Fibroblast of lung (primary cell): ENCODE data around the gene PVR. TPM values are rescaled to one million over a fixed set of nuclear protein-coding genes. Genes with fewer than 3 reads are reported as not detected.

Experiments
- DNase-seq, 2 donors: peaks; one replicate each; pipeline versions ENCODE4 v3.0.0 to v3.0.0-alpha.2; 2010; ENCODE audit warnings: low read depth in 2 of 2
- H2AFZ ChIP-seq: 2 replicates; pipeline ENCODE4 v1.5.1; 2012; ENCODE audit warnings: low read length, control low read depth, inconsistent platforms
- H3K27ac ChIP-seq: 2 replicates; pipeline ENCODE4 v1.5.1; 2011; ENCODE audit warnings: low read length, control low read depth; ENCODE audit not compliant: insufficient read depth
- H3K27me3 ChIP-seq: 2 replicates; pipeline ENCODE4 v1.5.1; 2011; ENCODE audit warnings: mild to moderate bottlenecking, low read length; ENCODE audit not compliant: control insufficient read depth, insufficient read depth
- H3K36me3 ChIP-seq: 2 replicates; pipeline ENCODE4 v1.5.1; 2011; ENCODE audit warnings: low read length; ENCODE audit not compliant: control insufficient read depth, insufficient read depth
- H3K4me1 ChIP-seq: 2 replicates; pipeline ENCODE4 v1.5.1; 2011; ENCODE audit warnings: low read length; ENCODE audit not compliant: control insufficient read depth, insufficient read depth; ENCODE audit errors: extremely low read depth
- H3K4me2 ChIP-seq: 2 replicates; pipeline ENCODE4 v1.5.1; 2011; ENCODE audit warnings: low read length, control low read depth; ENCODE audit not compliant: insufficient read depth; ENCODE audit errors: extremely low read depth
- H3K4me3 ChIP-seq, 4 experiments: fragments of 200-600 bp in 1 of 4; sonication (generic) in 1 of 4; replicated peaks in 1 of 4; 2 replicates each; pipeline ENCODE4 v1.5.1; 2011 to 2016; ENCODE audit warnings: low read length in 4 of 4, low read depth in 3 of 4, mild to moderate bottlenecking in 3 of 4, control low read depth in 2 of 4, inconsistent platforms in 1 of 4, mixed read lengths in 1 of 4; ENCODE audit not compliant: insufficient read depth in 1 of 4; ENCODE audit errors: control extremely low read depth in 1 of 4
- H3K79me2 ChIP-seq: 2 replicates; pipeline ENCODE4 v1.5.1; 2012; ENCODE audit warnings: mild to moderate bottlenecking, low read length, inconsistent platforms; ENCODE audit not compliant: control insufficient read depth, insufficient read depth
- H3K9ac ChIP-seq: 2 replicates; pipeline ENCODE4 v1.5.1; 2011; ENCODE audit warnings: mild to moderate bottlenecking, low read length, control low read depth; ENCODE audit not compliant: insufficient read depth
- H3K9me3 ChIP-seq: 2 replicates; pipeline ENCODE4 v1.5.1; 2012; ENCODE audit warnings: low read depth, low read length; ENCODE audit not compliant: control insufficient read depth, insufficient read depth
- H4K20me1 ChIP-seq: 2 replicates; pipeline ENCODE4 v1.5.1; 2011; ENCODE audit warnings: low read length; ENCODE audit not compliant: control insufficient read depth, insufficient read depth; ENCODE audit errors: extremely low read depth
- CTCF ChIP-seq, 2 donors: IDR thresholded peaks in 1 of 2; conservative IDR thresholded peaks in 1 of 2; 1 replicate in 1 of 2; 2 replicates in 1 of 2; pipeline ENCODE4 v1.5.1; 2011 to 2012; ENCODE audit warnings: low read length in 2 of 2, control low read depth in 1 of 2, inconsistent platforms in 1 of 2, low read depth in 1 of 2, mild to moderate bottlenecking in 1 of 2
- EZH2 ChIP-seq: IDR thresholded peaks from 2 replicates; pipeline ENCODE4 v1.5.1; 2012; ENCODE audit warnings: low read length, control low read depth, mild to moderate bottlenecking; ENCODE audit errors: missing control alignments
- polyA plus RNA-seq, 2 donors: library from polyadenylated mRNA; depleted of rRNA in 1 of 2; stranded (reverse) in 1 of 2; unstranded in 1 of 2; fragments of >200 nt; gene quantifications; 2 replicates each; pipeline ENCODE4 v1.2.1, GENCODE V29; 2011 to 2012; ENCODE audit warnings: missing spikeins in 1 of 2
- total RNA-seq: library from RNA; depleted of rRNA; stranded (reverse); fragments of >200 nt; gene quantifications from 2 replicates; pipeline ENCODE4 v1.2.1, GENCODE V29; 2014

The PVR gene
- total and polyA plus RNA-seq, 2 donors (not counting 1 experiment from before 2014, with no cell fraction given) = 229 to 230 TPM

DNA sequence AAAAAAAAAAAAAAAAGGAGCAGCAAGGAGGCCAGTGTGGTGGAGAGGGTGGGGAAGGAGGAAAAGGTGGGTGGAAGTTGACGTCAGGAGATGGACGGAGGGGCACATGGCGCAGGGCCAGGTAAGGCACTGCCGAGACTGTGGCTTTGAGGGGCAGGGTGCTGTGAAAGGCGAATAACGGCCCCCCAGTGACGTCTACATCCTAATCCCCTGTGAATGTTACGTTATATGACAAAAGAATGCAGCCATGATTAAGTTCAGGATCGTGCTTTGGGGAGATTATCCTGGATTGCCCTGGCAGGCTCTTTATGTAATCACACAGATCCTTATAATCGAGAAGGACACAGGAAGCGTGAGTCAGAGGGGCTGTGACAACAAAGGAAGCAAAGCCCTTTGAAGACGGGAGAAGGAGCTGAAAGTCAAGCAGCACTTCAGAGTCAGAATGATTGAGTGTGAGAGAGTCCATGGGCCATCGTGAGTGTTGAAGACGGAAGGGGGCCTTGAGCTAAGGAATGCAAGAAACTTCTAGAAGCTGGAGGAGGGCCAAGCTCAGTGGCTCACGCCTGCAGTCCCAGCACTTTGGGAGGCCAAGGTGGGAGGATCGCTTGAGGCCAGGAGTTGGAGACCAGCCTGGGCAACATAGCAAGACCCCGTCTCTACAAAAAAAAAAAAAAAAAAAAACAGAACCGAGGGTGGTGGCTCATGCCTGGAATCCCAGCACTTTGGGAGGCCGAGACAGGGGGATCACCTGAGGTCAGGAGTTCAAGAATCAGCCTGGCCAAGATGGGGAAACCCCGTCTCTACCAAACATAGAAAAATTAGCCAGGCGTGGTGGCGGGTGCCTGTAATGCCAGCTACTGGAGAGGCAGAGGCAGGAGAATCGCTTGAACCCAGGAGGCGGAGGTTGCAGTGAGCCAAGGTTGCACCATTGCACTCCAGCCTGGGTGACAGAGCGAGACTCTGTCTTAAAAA, 41.5 kb downstream of the PVR start:
- TF ChIP-seq CTCF (conservative IDR thresholded peaks at IDR 0.05 in 1 of 2, IDR thresholded peaks at IDR 0.05 in 1 of 2; ENCODE audit: low read depth in 1 of 2, low read length in 2 of 2) (no peak), EZH2 (no peak)
- Histone ChIP-seq H3K4me3 (no peak overlapping the region), H4K20me1 (no peaks in the 10 kb centered on the region), H3K36me3 (peaks cover 9% of the 10 kb centered on the region), H2AFZ (peak overlapping the region; percentile 15), H3K9me3 (no peaks in the 10 kb centered on the region), H3K9ac (no peak overlapping the region), H3K79me2 (no peaks in the 10 kb centered on the region), H3K27ac (peak overlapping the region; percentile 77), H3K4me1 (peaks cover 5% of the 10 kb centered on the region), H3K27me3 (no peaks in the 10 kb centered on the region), H3K4me2 (peak overlapping the region; percentile 48)
- peak; percentile 77 to 96 for DNase-seq

GRCh38 chr19:44685877-44686276, 42.2 kb downstream of the PVR start:
- H3K27ac ChIP-seq = no peak overlapping the region

More at GRCh38 chr19:44685877-44686276, 42.2 kb downstream of the PVR start:
- no peak overlapping the region for H3K4me2 ChIP-seq
- DNase-seq = peak; percentile 24 to 70
- no peaks in the 10 kb centered on the region for H3K9me3 ChIP-seq
- H3K4me3 ChIP-seq = no peak overlapping the region
- no peak for TF ChIP-seq CTCF (conservative IDR thresholded peaks at IDR 0.05 in 1 of 2, IDR thresholded peaks at IDR 0.05 in 1 of 2; ENCODE audit: low read depth in 1 of 2, low read length in 2 of 2)
- TF ChIP-seq EZH2 = no peak
- H4K20me1 ChIP-seq = no peaks in the 10 kb centered on the region
- H3K9ac ChIP-seq = no peak overlapping the region
- H3K79me2 ChIP-seq = no peaks in the 10 kb centered on the region
- H3K4me1 ChIP-seq = peaks cover 5% of the 10 kb centered on the region
- H2AFZ ChIP-seq = no peak overlapping the region
- H3K27me3 ChIP-seq = no peaks in the 10 kb centered on the region
- peaks cover 6% of the 10 kb centered on the region for H3K36me3 ChIP-seq
